T-cell (primary cell): ENCODE data around the gene USP7. TPM values are rescaled to one million over a fixed set of nuclear protein-coding genes. Genes with fewer than 3 reads are reported as not detected.

Source experiments
- ATAC-seq, 4 experiments: fragments of 200-7000 bp in 3 of 4; fragments of 150-1000 bp in 1 of 4; cut with Tn5 transposase; replicated peaks in 1 of 4; 1 replicate in 3 of 4; 2 replicates in 1 of 4; pipeline ENCODE4 v1.10.0; 2021; ENCODE audit warnings: moderate library complexity in 3 of 4, mild to moderate bottlenecking in 2 of 4, moderate number of reproducible peaks in 1 of 4
- CTCF ChIA-PET, 2 donors: fragments of 300-600 bp; sonication (Branson Sonifier 250); formaldehyde crosslinking; loops; one replicate each; lab custom pipeline; 2022; ENCODE audit warnings: antibody characterized with exemption in 2 of 2; lab: Charles Lee
- POLR2A ChIA-PET, 2 donors: fragments of 300-600 bp; sonication (Branson Sonifier 250); formaldehyde crosslinking; loops; one replicate each; lab custom pipeline; 2022; ENCODE audit warnings: antibody characterized with exemption in 2 of 2; lab: Charles Lee
- DNase-seq, 35 experiments: peaks; one replicate each; pipeline versions ENCODE4 v3.0.0 to v3.0.0-alpha.2; 2013 to 2023
- H3K27ac ChIP-seq: one replicate; pipeline ENCODE4 v1.5.1; 2013; ENCODE audit warnings: low read length
- H3K27me3 ChIP-seq, 2 experiments: replicated peaks in 1 of 2; 1 replicate in 1 of 2; 2 replicates in 1 of 2; pipeline versions ENCODE4 v1.6.1 to v1.7.0; 2013; ENCODE audit warnings: low read length in 1 of 2, mixed read lengths in 1 of 2; ENCODE audit not compliant: control insufficient read depth in 2 of 2, insufficient read depth in 2 of 2; ENCODE audit errors: extremely low read depth in 1 of 2
- H3K36me3 ChIP-seq, 2 donors: 1 replicate in 1 of 2; 2 replicates in 1 of 2; pipeline versions ENCODE4 v1.6.1 to v1.7.0; 2013; ENCODE audit warnings: low read length in 1 of 2; ENCODE audit not compliant: control insufficient read depth in 2 of 2, insufficient read depth in 1 of 2; ENCODE audit errors: extremely low read depth in 1 of 2
- H3K4me1 ChIP-seq, 2 experiments: 1 replicate in 1 of 2; 2 replicates in 1 of 2; pipeline versions ENCODE4 v1.6.1 to v1.7.0; 2013; ENCODE audit warnings: low read length in 2 of 2, mixed read lengths in 1 of 2; ENCODE audit not compliant: insufficient read depth in 2 of 2, control insufficient read depth in 1 of 2; ENCODE audit errors: extremely low read depth in 1 of 2
- H3K4me3 ChIP-seq, 2 donors: 1 replicate in 1 of 2; 2 replicates in 1 of 2; pipeline versions ENCODE4 v1.5.1 to v1.7.0; 2013; ENCODE audit warnings: mild to moderate bottlenecking in 2 of 2, low read length in 1 of 2, moderate library complexity in 1 of 2; ENCODE audit not compliant: control insufficient read depth in 1 of 2; ENCODE audit errors: extremely low read depth in 1 of 2
- H3K9me3 ChIP-seq: 2 replicates; pipeline ENCODE4 v1.7.0; 2013
- H3K27ac Mint-ChIP-seq, 2 donors: one replicate each; pipeline ENCODE4 v1.8.0; 2020 to 2021; ENCODE audit warnings: mild to moderate bottlenecking in 2 of 2, mixed read lengths in 2 of 2
- H3K27me3 Mint-ChIP-seq, 2 donors: one replicate each; pipeline ENCODE4 v1.8.0; 2021 to 2022; ENCODE audit warnings: mixed read lengths in 2 of 2
- H3K36me3 Mint-ChIP-seq: one replicate; pipeline ENCODE4 v1.8.0; 2021; ENCODE audit warnings: mixed read lengths
- H3K4me1 Mint-ChIP-seq, 3 donors: one replicate each; pipeline ENCODE4 v1.8.0; 2020 to 2022; ENCODE audit warnings: mixed read lengths in 3 of 3, mild to moderate bottlenecking in 1 of 3
- H3K4me3 Mint-ChIP-seq, 3 donors: one replicate each; pipeline ENCODE4 v1.8.0; 2020 to 2022; ENCODE audit warnings: mild to moderate bottlenecking in 3 of 3, mixed read lengths in 3 of 3, moderate library complexity in 3 of 3
- H3K9me3 Mint-ChIP-seq, 3 donors: one replicate each; pipeline ENCODE4 v1.8.0; 2020 to 2022; ENCODE audit warnings: mixed read lengths in 3 of 3
- WGBS: methylation state at CpG from one replicate; pipeline ENCODE4 v1.1.5; 2013; ENCODE audit warnings: missing lambda C conversion rate; ENCODE audit not compliant: insufficient coverage; 5-methylcytosine and 5-hydroxymethylcytosine counted together
- total RNA-seq, 35 experiments: library from RNA in 6 of 35; stranded (reverse) in 6 of 35; fragments of 120-200 nt in 1 of 35; gene quantifications; one replicate each; pipeline versions ENCODE4 v1.2.1 to v1.2.4 and lab custom pipeline; 2013 to 2026

USP7 gene
- total RNA-seq, 5 donors from 2014 or later (not counting 1 experiment from before 2014, with no cell fraction given) = 159 to 261 (median 169) TPM

DNA sequence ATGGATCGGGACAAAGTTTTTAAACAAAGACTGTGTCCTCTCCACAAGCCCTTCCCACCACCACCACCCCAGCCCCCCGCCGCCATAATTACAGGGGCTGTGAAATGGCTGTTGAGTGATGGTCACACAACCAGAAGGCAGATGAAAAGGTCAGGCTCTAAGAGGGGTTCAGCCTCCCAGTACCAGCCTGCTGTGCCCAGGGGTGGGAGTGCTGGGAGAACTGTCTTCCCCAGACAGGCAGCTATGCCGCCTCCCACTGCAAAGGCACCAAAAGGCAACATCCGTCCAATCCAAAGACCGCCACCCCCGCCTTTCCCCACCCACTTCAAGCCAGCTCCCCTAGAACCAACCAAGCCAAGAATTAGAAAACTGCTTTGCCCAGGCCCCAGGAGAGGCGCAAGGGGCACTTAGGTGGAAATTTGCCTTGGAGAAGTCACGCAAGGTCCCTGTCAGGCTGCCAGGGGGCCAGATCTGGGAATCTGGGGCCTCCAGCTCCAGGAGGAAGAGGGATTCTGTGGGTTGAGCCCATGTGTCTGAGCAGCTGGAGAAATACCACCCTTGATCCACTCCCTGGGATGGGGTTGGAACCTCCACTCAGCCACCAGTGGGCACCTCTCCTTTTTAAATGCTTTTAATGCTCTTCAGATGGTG is 109.3 kb downstream of the USP7 start:
- peak overlapping the region in 1 of 2 donors; percentile 16 for H3K27ac Mint-ChIP-seq
- DNase-seq (no peak), ATAC-seq (no peak)

GRCh38 chr16:8853611-8854010 is 110.1 kb downstream of the USP7 start:
- 72% methylated on average over 7 of the region's 7 CpGs for WGBS
- H3K27me3 Mint-ChIP-seq = no peaks in the 10 kb centered on the region
- Histone ChIP-seq H3K27ac (no peak overlapping the region), H3K4me3 (no peak overlapping the region), H3K27me3 (no peaks in the 10 kb centered on the region), H3K9me3 (no peaks in the 10 kb centered on the region), H3K36me3 (peaks cover 10 to 51% of the 10 kb centered on the region in 2 donors), H3K4me1 (peaks cover 0 to 15% of the 10 kb centered on the region in 2 experiments)
- CTCF ChIA-PET = interaction anchor here in 1 of 2 donors (0.5 kb wide), 1 partner anchor 159 kb away, joined by 3 read pairs; no protein-coding TSS in a partner anchor
- ATAC-seq (no peak), DNase-seq (no peak)
- peak overlapping the region; percentile 46 to 58 for H3K27ac Mint-ChIP-seq
- POLR2A ChIA-PET = no interaction called here
- peaks cover 38 to 49% (median 38%) of the 10 kb centered on the region in 3 donors for H3K4me1 Mint-ChIP-seq
- no peaks in the 10 kb centered on the region for H3K9me3 Mint-ChIP-seq
- peaks cover 27% of the 10 kb centered on the region for H3K36me3 Mint-ChIP-seq
- no peak overlapping the region for H3K4me3 Mint-ChIP-seq

More for the DNA sequence above, 109.3 kb downstream of the USP7 start:
- H3K4me3 Mint-ChIP-seq = no peak overlapping the region
- no peaks in the 10 kb centered on the region for H3K27me3 Mint-ChIP-seq
- peaks cover 38 to 51% (median 40%) of the 10 kb centered on the region in 3 donors for H3K4me1 Mint-ChIP-seq
- H3K9me3 Mint-ChIP-seq = no peaks in the 10 kb centered on the region
- no peaks in the 10 kb centered on the region for H3K9me3 ChIP-seq
- WGBS = 84% methylated on average over 4 of the region's 9 CpGs
- H3K27ac ChIP-seq = no peak overlapping the region
- peaks cover 10 to 46% of the 10 kb centered on the region in 2 donors for H3K36me3 ChIP-seq
- no peaks in the 10 kb centered on the region for H3K27me3 ChIP-seq
- ChIA-PET POLR2A (interaction anchor here in 1 of 2 donors (1.1 kb wide), 1 partner anchor 11 kb away, joined by 6 read pairs; no protein-coding TSS in a partner anchor), CTCF (interaction anchor here in 1 of 2 donors (0.6 kb wide), 1 partner anchor 54 kb away, joined by 4 read pairs; no protein-coding TSS in a partner anchor)
- H3K4me3 ChIP-seq = no peak overlapping the region
- peaks cover 0 to 15% of the 10 kb centered on the region in 2 experiments for H3K4me1 ChIP-seq
- H3K36me3 Mint-ChIP-seq = peaks cover 30% of the 10 kb centered on the region

DNA sequence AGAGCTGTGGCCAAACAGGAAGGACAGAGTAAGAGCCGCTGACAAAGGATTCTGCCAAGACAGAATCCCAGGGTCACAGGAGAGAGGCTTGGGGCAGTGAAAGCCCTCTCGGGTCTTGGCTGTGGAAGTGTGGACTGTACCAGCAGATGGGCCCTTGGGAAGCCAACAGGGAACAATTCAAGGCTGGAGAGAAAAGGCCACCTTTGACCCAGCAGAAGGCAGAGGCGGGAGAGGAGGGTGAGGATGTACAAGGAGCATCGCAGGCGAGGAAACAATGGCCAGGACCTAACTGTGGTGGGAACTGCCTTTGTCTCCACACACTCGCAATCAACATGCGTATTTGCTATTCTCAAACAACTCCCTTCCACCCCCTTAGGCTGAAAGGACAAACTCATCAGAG is 110.6 kb downstream of the USP7 start:
- no peak overlapping the region for H3K4me3 Mint-ChIP-seq

GRCh38 chr16:8852534-8852933 is 111.2 kb downstream of the USP7 start:
- no peaks in the 10 kb centered on the region for H3K9me3 ChIP-seq
- no peak overlapping the region for H3K4me3 Mint-ChIP-seq
- peaks cover 9 to 52% of the 10 kb centered on the region in 2 donors for H3K36me3 ChIP-seq
- ChIA-PET CTCF (no interaction called here), POLR2A (no interaction called here)
- H3K9me3 Mint-ChIP-seq = no peaks in the 10 kb centered on the region
- H3K4me3 ChIP-seq = no peak overlapping the region
- H3K4me1 ChIP-seq = peaks cover 0 to 15% of the 10 kb centered on the region in 2 experiments
- no peak for ATAC-seq
- no peak for DNase-seq
- no peaks in the 10 kb centered on the region for H3K27me3 ChIP-seq
- peaks cover 31 to 44% (median 33%) of the 10 kb centered on the region in 3 donors for H3K4me1 Mint-ChIP-seq
- 85% methylated on average over 6 of the region's 8 CpGs for WGBS
- peaks cover 25% of the 10 kb centered on the region for H3K36me3 Mint-ChIP-seq
- no peaks in the 10 kb centered on the region for H3K27me3 Mint-ChIP-seq
- H3K27ac Mint-ChIP-seq = peak overlapping the region in 1 of 2 donors; percentile 58
- no peak overlapping the region for H3K27ac ChIP-seq

More for the DNA sequence above, 110.6 kb downstream of the USP7 start:
- H3K27me3 Mint-ChIP-seq = no peaks in the 10 kb centered on the region
- peaks cover 0 to 15% of the 10 kb centered on the region in 2 experiments for H3K4me1 ChIP-seq
- WGBS = 84% methylated on average over 3 of the region's 7 CpGs
- peaks cover 9 to 51% of the 10 kb centered on the region in 2 donors for H3K36me3 ChIP-seq
- ChIA-PET POLR2A (no interaction called here), CTCF (no interaction called here)
- peaks cover 25% of the 10 kb centered on the region for H3K36me3 Mint-ChIP-seq
- H3K27me3 ChIP-seq = no peaks in the 10 kb centered on the region
- no peaks in the 10 kb centered on the region for H3K9me3 ChIP-seq
- DNase-seq (no peak), ATAC-seq (no peak)
- H3K27ac ChIP-seq = no peak overlapping the region
- H3K4me3 ChIP-seq = no peak overlapping the region
- peak overlapping the region; percentile 49 to 58 for H3K27ac Mint-ChIP-seq
- H3K4me1 Mint-ChIP-seq = peaks cover 36 to 48% (median 38%) of the 10 kb centered on the region in 3 donors
- H3K9me3 Mint-ChIP-seq = no peaks in the 10 kb centered on the region

DNA sequence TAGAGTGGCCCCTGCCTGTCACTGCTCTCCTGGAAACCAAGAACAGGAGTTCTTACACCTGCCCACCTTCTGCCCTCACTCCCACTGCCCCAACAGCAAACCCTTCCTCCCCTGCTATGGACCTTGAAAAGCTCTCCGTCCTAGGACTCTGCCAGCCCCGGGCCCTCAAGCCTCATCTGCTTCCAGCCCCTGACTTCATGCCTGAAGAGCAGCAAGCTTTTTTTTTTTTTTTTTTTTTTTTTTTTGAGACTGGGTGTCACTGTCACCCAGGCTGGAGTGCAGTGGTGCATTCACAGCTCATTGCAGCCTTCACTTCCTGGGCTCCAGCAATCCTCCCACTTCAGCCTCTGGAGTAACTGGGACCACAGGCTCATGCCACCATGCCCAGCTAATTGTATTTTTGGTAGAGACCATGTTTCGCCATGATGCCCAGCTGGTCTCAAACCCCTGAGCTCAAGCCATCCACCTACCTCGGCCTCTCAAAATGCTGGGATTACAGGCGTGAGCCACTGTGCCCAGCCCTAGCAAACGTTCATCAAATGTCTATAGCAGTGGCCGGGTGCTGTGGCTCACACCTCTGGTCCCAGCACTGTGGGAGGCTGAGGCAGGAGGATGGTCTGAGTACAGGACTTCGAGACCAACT is 111.8 kb downstream of the USP7 start:
- no peaks in the 10 kb centered on the region for H3K27me3 ChIP-seq
- no peaks in the 10 kb centered on the region for H3K9me3 ChIP-seq
- peaks cover 25 to 42% (median 31%) of the 10 kb centered on the region in 3 donors for H3K4me1 Mint-ChIP-seq
- H3K27ac Mint-ChIP-seq = peak overlapping the region in 1 of 2 donors; percentile 52
- H3K27ac ChIP-seq = no peak overlapping the region
- no peak overlapping the region for H3K4me3 Mint-ChIP-seq
- H3K36me3 Mint-ChIP-seq = peaks cover 23% of the 10 kb centered on the region
- 77% methylated on average over 4 of the region's 8 CpGs for WGBS
- H3K4me1 ChIP-seq = peaks cover 0 to 13% of the 10 kb centered on the region in 2 experiments
- no peak for DNase-seq
- no peaks in the 10 kb centered on the region for H3K9me3 Mint-ChIP-seq
- POLR2A ChIA-PET = no interaction called here
- peaks cover 9 to 54% of the 10 kb centered on the region in 2 donors for H3K36me3 ChIP-seq
- CTCF ChIA-PET = interaction anchor here (0.6 to 0.8 kb wide), 3 partner anchors 28 to 957 kb away, joined by 3 to 4 read pairs (median 4); no protein-coding TSS in a partner anchor
- no peak overlapping the region for H3K4me3 ChIP-seq
- H3K27me3 Mint-ChIP-seq = no peaks in the 10 kb centered on the region
- no peak for ATAC-seq

DNA sequence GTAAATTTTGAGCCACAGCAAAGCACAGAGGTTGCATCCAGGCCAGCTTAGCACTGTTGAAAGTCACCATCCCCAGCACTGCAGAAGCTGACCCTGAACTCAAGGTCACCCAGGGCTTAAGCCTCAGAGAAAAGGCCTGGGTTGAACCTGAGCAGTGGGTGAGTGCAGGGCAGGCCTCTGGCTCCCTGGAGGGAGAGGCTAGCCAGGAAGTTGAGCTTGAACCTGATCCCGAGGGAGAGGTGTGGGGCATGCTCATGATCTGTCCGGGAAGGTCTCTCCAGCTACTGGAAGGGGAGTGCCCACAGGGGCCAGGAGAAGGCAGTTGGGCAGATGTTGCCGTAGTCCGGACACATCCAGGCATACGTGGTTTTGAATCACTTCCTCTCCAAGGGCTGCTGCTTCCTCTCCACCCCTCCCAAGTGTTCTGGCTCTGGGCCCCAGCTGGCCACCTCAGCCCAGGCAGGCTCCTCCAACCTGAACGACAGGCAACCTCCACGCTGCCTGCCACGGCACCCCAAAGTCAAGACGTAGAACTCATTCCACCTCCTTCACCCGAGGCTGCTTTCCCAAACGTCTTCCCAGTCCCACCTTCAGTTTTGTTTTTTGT is 113.3 kb downstream of the USP7 start:
- Histone ChIP-seq H3K36me3 (peaks cover 9 to 45% of the 10 kb centered on the region in 2 donors), H3K4me3 (no peak overlapping the region), H3K27me3 (no peaks in the 10 kb centered on the region), H3K27ac (no peak overlapping the region), H3K9me3 (no peaks in the 10 kb centered on the region), H3K4me1 (peaks cover 0 to 7% of the 10 kb centered on the region in 2 experiments)
- ChIA-PET POLR2A (no interaction called here), CTCF (no interaction called here)
- H3K4me3 Mint-ChIP-seq = no peak overlapping the region
- peaks cover 15 to 34% (median 27%) of the 10 kb centered on the region in 3 donors for H3K4me1 Mint-ChIP-seq
- H3K27ac Mint-ChIP-seq = peak overlapping the region; percentile 83 to 84
- no peaks in the 10 kb centered on the region for H3K27me3 Mint-ChIP-seq
- DNase-seq (peak in 1 of 35 experiments; percentile 17), ATAC-seq (peak in 2 of 4 experiments; percentile 19 to 27)
- peaks cover 14% of the 10 kb centered on the region for H3K36me3 Mint-ChIP-seq
- no peaks in the 10 kb centered on the region for H3K9me3 Mint-ChIP-seq
- WGBS = 33% methylated on average over 4 of the region's 11 CpGs
